ENCODE data around the gene CCDC57. TPM values are rescaled to one million over a fixed set of nuclear protein-coding genes. Genes with fewer than 3 reads are reported as not detected.

Gene CCDC57
- total and polyA plus RNA-seq, 11 donors = 4.3 to 17.6 (median 9.5) TPM

DNA sequence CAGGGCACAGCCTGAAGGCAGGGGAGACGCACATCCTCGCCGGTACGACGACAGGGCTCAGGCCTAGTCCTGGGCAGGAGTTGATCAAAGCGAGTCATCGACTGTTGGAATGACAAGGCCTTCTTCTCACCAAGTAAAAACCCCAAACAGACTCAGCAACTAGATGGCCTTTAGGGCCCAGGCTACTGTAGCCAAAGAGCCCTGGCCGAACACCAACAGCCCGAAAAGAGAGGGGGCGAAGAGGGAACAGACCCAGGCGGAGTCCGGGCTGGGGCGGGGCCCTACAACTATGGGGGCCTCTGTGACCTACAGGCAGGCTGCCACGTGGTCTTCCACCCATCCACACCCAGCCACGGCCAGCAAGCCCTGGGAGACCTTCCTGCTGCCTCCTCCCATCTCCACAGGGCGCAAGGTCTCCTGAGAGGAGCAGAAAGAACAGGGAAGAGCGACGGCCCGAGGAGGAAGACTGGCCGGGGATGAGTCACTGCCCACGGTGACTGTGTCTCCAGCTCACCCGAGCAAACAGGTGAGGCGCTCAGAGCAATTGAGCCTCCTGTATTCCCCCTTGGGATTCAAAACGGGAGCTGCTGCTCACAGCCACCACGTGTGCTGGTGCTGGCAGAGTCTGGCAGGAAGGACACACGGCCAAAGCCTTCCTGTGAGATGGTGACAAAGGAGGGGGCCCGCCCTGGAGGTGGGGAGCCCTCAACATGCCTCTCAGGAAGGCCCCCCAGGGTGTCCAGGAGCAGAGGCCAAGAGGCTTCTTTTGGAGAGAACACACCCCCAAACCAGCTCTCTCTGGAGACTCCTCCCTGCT is 33.9 kb upstream of the CCDC57 start:
- Histone ChIP-seq H3K27ac (peak overlapping the region in 11 of 12 donors; percentile 32 to 86 (median 62)), H3K9me3 (no peaks in the 10 kb centered on the region), H3K36me3 (peaks cover 9 to 95% (median 83%) of the 10 kb centered on the region in 9 donors), H3K4me1 (peaks cover 25 to 63% (median 47%) of the 10 kb centered on the region in 12 donors), H3K27me3 (no peaks in the 10 kb centered on the region), H3K4me3 (peak overlapping the region in 1 of 12 donors; percentile 12)
- intact Hi-C loops (cut with DNase I) = loop anchor here in 1 of 10 donors (10.0 kb wide), 1 partner anchor 48 kb away; no protein-coding TSS in a partner anchor
- TF ChIP-seq POLR2A (IDR thresholded peaks at IDR 0.05) (no peak), CTCF (IDR thresholded peaks at IDR 0.05) (no peak)
- WGBS, 4 donors = 43 to 59% (median 46%) methylated on average over 23 to 27 of the region's 27 CpGs
- peak; percentile 10 to 67 (median 30) for ATAC-seq
- peak in 4 of 5 donors; percentile 41 to 67 (median 59) for DNase-seq

DNA sequence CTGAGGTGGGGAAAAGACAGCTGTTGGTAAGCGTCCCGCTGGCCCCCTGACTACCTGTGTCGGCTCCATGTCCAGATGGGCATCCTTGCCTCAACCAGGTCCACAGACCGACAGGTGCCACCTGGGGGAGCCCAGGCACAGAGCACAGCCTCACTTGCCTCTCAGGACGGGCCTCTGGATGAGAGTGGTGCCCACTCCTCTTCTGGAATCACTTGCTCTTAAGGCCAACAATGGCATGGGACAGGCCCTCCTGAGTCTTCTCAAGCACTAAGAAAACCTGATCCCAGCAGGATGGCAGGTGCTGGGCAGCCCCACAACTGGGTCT is 33.4 kb upstream of the CCDC57 start:
- peak overlapping the region in 9 of 12 donors; percentile 34 to 86 (median 73) for H3K27ac ChIP-seq
- intact Hi-C loops (cut with DNase I) = loop anchor here in 1 of 10 donors (10.0 kb wide), 1 partner anchor 49 kb away; no protein-coding TSS in a partner anchor
- H3K36me3 ChIP-seq = peaks cover 7 to 89% (median 77%) of the 10 kb centered on the region in 9 donors
- no peak overlapping the region for H3K4me3 ChIP-seq
- 83 to 97% (median 90%) methylated on average over 2 to 5 of the region's 5 CpGs for WGBS, 4 donors
- peaks cover 31 to 65% (median 52%) of the 10 kb centered on the region in 12 donors for H3K4me1 ChIP-seq
- H3K9me3 ChIP-seq = no peaks in the 10 kb centered on the region
- ATAC-seq (no peak), DNase-seq (peak in 1 of 5 donors; percentile 56)
- TF ChIP-seq POLR2A (IDR thresholded peaks at IDR 0.05) (no peak), CTCF (IDR thresholded peaks at IDR 0.05) (no peak)
- H3K27me3 ChIP-seq = no peaks in the 10 kb centered on the region

DNA sequence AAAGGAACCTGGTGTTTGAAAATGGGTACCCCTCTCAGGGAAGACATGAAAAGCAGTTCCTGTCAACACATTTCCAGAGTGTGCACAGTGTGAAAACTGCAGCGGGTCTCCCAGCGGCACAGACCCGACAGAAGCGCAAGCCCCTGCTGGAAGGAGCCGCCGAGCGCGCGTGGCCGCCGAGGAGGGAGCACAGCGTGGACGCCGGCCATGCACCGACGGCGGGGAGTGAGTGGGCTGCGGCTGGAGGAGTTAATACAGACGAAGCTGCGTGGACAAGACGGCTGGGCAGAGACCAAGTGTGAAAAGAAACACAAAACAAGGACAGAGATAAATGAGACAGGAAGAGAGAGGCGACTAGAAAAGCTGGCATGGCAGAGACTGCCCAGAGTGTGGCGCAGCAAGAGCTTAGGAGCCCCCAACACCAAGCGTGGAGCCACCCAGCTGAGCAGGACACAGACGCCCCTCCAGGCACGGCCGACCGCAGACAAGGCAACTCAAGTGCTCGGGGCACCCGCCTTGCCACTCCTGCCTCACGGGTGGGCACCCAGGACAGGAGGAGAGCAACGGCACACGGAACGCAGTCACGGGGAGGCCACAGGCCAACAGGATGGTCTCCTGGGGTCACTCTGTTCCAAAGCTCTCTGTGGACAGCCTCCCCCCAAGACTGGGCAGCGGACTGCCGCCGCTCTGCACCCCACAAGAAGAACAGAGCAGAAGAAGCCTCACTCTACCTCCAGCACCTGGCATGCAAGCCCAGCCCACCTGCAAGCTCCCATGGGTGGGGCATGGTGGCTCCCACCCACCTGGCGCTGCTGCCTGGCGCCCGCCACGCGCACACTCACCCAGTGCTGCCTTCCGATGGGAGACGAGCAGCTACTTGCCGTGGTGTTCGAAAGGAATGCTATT is 32.7 kb upstream of the CCDC57 start:
- H3K4me1 ChIP-seq = peaks cover 36 to 68% (median 58%) of the 10 kb centered on the region in 12 donors
- H3K4me3 ChIP-seq = no peak overlapping the region
- H3K9me3 ChIP-seq = no peaks in the 10 kb centered on the region
- 82 to 88% (median 83%) methylated on average over 37 to 47 of the region's 47 CpGs for WGBS, 4 donors
- peak overlapping the region in 4 of 12 donors; percentile 60 to 86 (median 76) for H3K27ac ChIP-seq
- intact Hi-C loops (cut with DNase I) = loop anchor here in 1 of 10 donors (10.0 kb wide), 1 partner anchor 49 kb away; no protein-coding TSS in a partner anchor
- peaks cover 7 to 83% (median 71%) of the 10 kb centered on the region in 9 donors for H3K36me3 ChIP-seq
- TF ChIP-seq POLR2A (IDR thresholded peaks at IDR 0.05) = no peak
- no peak for TF ChIP-seq CTCF (IDR thresholded peaks at IDR 0.05)
- no peaks in the 10 kb centered on the region for H3K27me3 ChIP-seq
- DNase-seq (peak in 1 of 5 donors; percentile 60), ATAC-seq (no peak)

Data from heart left ventricle (tissue), 16 donors.